HepG2 (cell line): ENCODE measurements around the gene CLIC4. TPM values are rescaled to one million over a fixed set of nuclear protein-coding genes. Genes with fewer than 3 reads are reported as not detected.
A peak's percentile ranks its signal among the peaks of the same experiment; 100 is the strongest.

Experiments used
- ATAC-seq: fragments of 200-7000 bp; cut with Tn5 transposase; 3 replicates; pipeline ENCODE4 v1.9.1; 2020; ENCODE audit warnings: mild to moderate bottlenecking, moderate library complexity
- BruUV-seq: library from RNA; stranded (reverse); fragments of 400-500 nt; replicated peaks from 2 replicates; lab custom pipeline; 2021; lab: Mats Ljungman, UMichigan
- CTCF ChIA-PET: fragments of 300-600 bp; formaldehyde crosslinking; extraction: SDS; loops from one replicate; lab custom pipeline; 2021; ENCODE audit warnings: low total read pairs, inconsistent platforms, low intra/inter-chr PET ratio; lab: Yijun Ruan, JAX
- POLR2A ChIA-PET: fragments of 350-600 bp; sonication (Branson Sonifier 250); formaldehyde crosslinking; loops from one replicate; lab custom pipeline; 2020; ENCODE audit warnings: antibody characterized with exemption, inconsistent platforms; lab: Yijun Ruan, JAX
- DNase-seq: peaks from one replicate; pipeline ENCODE4 v3.0.0-alpha.2; 2015; ENCODE audit warnings: low spot score
- FAIRE-seq: peaks from 3 replicates; lab custom pipeline; 2011; peaks lifted over from hg19 to GRCh38; lab: Jason Lieb, UNC
- H2AFZ ChIP-seq: one replicate; pipeline ENCODE4 v1.6.1; 2011; ENCODE audit warnings: low read length, inconsistent platforms
- H3K27ac ChIP-seq: fragments of 300-600 bp; 3 replicates; pipeline ENCODE4 v1.8.0; 2011; ENCODE audit warnings: mixed run types, mild to moderate bottlenecking, mixed read lengths, low read length, inconsistent platforms; ENCODE audit not compliant: insufficient read depth; ENCODE audit errors: extremely low read length
- H3K27me3 ChIP-seq, 2 experiments: fragments of 200-600 bp in 1 of 2; 2 replicates in 1 of 2; 3 replicates in 1 of 2; pipeline versions ENCODE4 v1.6.0 to v1.8.0; 2011; ENCODE audit warnings: low read length in 2 of 2, mild to moderate bottlenecking in 2 of 2, moderate library complexity in 2 of 2, inconsistent platforms in 1 of 2; ENCODE audit not compliant: insufficient read depth in 2 of 2, control insufficient read depth in 1 of 2
- H3K36me3 ChIP-seq, 2 experiments: fragments of 200-600 bp in 1 of 2; replicated peaks in 1 of 2; 2 replicates in 1 of 2; 3 replicates in 1 of 2; pipeline versions ENCODE4 v1.5.1 to v1.8.0; 2011; ENCODE audit warnings: low read length in 2 of 2, inconsistent platforms in 1 of 2; ENCODE audit not compliant: insufficient read depth in 2 of 2, control insufficient read depth in 1 of 2
- H3K4me1 ChIP-seq: 2 replicates; pipeline ENCODE4 v1.5.1; 2012; ENCODE audit warnings: low read length, inconsistent platforms; ENCODE audit not compliant: insufficient read depth
- H3K4me2 ChIP-seq: 2 replicates; pipeline ENCODE4 v1.6.0; 2011; ENCODE audit warnings: low read depth, low read length, inconsistent platforms
- H3K4me3 ChIP-seq, 3 experiments: fragments of 200-600 bp in 1 of 3; sonication (generic), shearing (Covaris generic) in 1 of 3; replicated peaks in 1 of 3; 2 replicates each; pipeline ENCODE4 v1.5.1; 2011 to 2016; ENCODE audit warnings: low read length in 3 of 3, inconsistent platforms in 2 of 3, low read depth in 2 of 3, mild to moderate bottlenecking in 2 of 3, control low read depth in 1 of 3, mixed read lengths in 1 of 3; ENCODE audit not compliant: insufficient read depth in 1 of 3
- H3K79me2 ChIP-seq: one replicate; pipeline ENCODE4 v1.6.1; 2011; ENCODE audit warnings: low read length, inconsistent platforms; ENCODE audit not compliant: insufficient read depth
- H3K9ac ChIP-seq: 2 replicates; pipeline ENCODE4 v1.6.0; 2011; ENCODE audit warnings: mild to moderate bottlenecking, low read depth, low read length, inconsistent platforms; ENCODE audit not compliant: insufficient read depth
- H3K9me3 ChIP-seq: 2 replicates; pipeline ENCODE4 v1.5.1; 2012; ENCODE audit warnings: mild to moderate bottlenecking, low read length
- H4K20me1 ChIP-seq: 2 replicates; pipeline ENCODE4 v1.6.0; 2011; ENCODE audit warnings: inconsistent platforms, mild to moderate bottlenecking, low read length, moderate library complexity; ENCODE audit not compliant: insufficient read depth
- GABPA ChIP-seq, 2 experiments: IDR thresholded peaks; 2 replicates each; pipeline ENCODE4 v1.6.1; 2011 to 2016; ENCODE audit warnings: low read depth in 2 of 2, low read length in 1 of 2, missing biosample characterization in 1 of 2, missing genetic modification characterization in 1 of 2
- KLF16 ChIP-seq, 2 experiments: sonication (generic) in 1 of 2; formaldehyde crosslinking in 1 of 2; IDR thresholded peaks; 2 replicates each; pipeline versions ENCODE4 v1.6.1 to v1.8.0; 2016 to 2023; ENCODE audit warnings: missing genetic modification reagents in 2 of 2, missing compliant biosample characterization in 1 of 2
- MED1 ChIP-seq: sonication (generic); formaldehyde crosslinking; IDR thresholded peaks from 2 replicates; pipeline ENCODE4 v1.4.0; 2020; ENCODE audit warnings: missing genetic modification reagents
- RBM39 ChIP-seq: fragments of 200-400 bp; formaldehyde crosslinking; IDR thresholded peaks from one replicate; pipeline ENCODE4 v1.6.1; 2018; ENCODE audit warnings: antibody characterized with exemption, mild to moderate bottlenecking, low read depth, low read length; ENCODE audit not compliant: poor library complexity, severe bottlenecking
- RXRB ChIP-seq: IDR thresholded peaks from 2 replicates; pipeline ENCODE4 v1.6.1; 2016; ENCODE audit warnings: borderline replicate concordance, missing genetic modification reagents, missing compliant biosample characterization
- SAFB2 ChIP-seq: sonication (generic); formaldehyde crosslinking; IDR thresholded peaks from 2 replicates; pipeline ENCODE4 v1.5.1; 2020; ENCODE audit warnings: missing genetic modification reagents, low read depth, mild to moderate bottlenecking, borderline replicate concordance
- SMARCE1 ChIP-seq: fragments of 450-650 bp; IDR thresholded peaks from 2 replicates; pipeline ENCODE4 v1.6.1; 2017; ENCODE audit warnings: borderline replicate concordance
- ZNF264 ChIP-seq: sonication (generic); formaldehyde crosslinking; IDR thresholded peaks from 2 replicates; pipeline ENCODE4 v1.4.0; 2020; ENCODE audit warnings: missing genetic modification reagents
- ZNF292 ChIP-seq: sonication (generic); formaldehyde crosslinking; IDR thresholded peaks from 2 replicates; pipeline ENCODE4 v1.8.1; 2022; ENCODE audit warnings: mild to moderate bottlenecking, low read depth, missing genetic modification reagents, borderline replicate concordance
- ZNF331 ChIP-seq: sonication (generic); formaldehyde crosslinking; IDR thresholded peaks from 2 replicates; pipeline ENCODE4 v1.4.0; 2020; ENCODE audit warnings: missing genetic modification reagents
- ZNF484 ChIP-seq: sonication (generic); formaldehyde crosslinking; IDR thresholded peaks from 2 replicates; pipeline ENCODE4 v1.5.1; 2020; ENCODE audit warnings: mild to moderate bottlenecking, low read depth, missing genetic modification reagents, borderline replicate concordance
- ZNF687 ChIP-seq: sonication (generic); formaldehyde crosslinking; IDR thresholded peaks from 2 replicates; pipeline ENCODE4 v1.5.1; 2020; ENCODE audit warnings: mild to moderate bottlenecking, missing genetic modification reagents, moderate library complexity
- WGBS: methylation state at CpG from one replicate; pipeline ENCODE4 v1.1.6; 2017; ENCODE audit warnings: low lambda C conversion rate; 5-methylcytosine and 5-hydroxymethylcytosine counted together
- in situ Hi-C: cut with HindIII; loops from 2 replicates; pipeline ENCODE4 v1.10.0; 2017; ENCODE audit warnings: low pct_unique_long_range_greater_than_20kb; ENCODE audit not compliant: extremely low pct_ligation_motif_present
- intact Hi-C: fragments of 100-400 bp; cut with micrococcal nuclease; formaldehyde crosslinking; loops from one replicate; pipeline ENCODE4 v1.10.0; 2022; ENCODE audit not compliant: unreplicated experiment
- polyA plus RNA-seq, 8 experiments: library from polyadenylated mRNA; depleted of rRNA in 3 of 8; stranded (reverse) in 7 of 8; unstranded in 1 of 8; fragments of >200 nt; fragmentation: Illumina TruSeq in 4 of 8; extraction: Trizol in 4 of 8; gene quantifications; 2 replicates each; pipeline versions ENCODE4 v1.2.1 to v1.2.3, GENCODE V29; 2011 to 2016; ENCODE audit warnings: low read depth in 4 of 8, missing spikeins in 1 of 8, mixed read lengths in 1 of 8; ENCODE audit not compliant: insufficient read depth in 1 of 8
- total RNA-seq, 5 experiments: library from RNA; depleted of rRNA; stranded (reverse); fragments of >200 nt; fragmentation: Illumina TruSeq; extraction: Trizol; gene quantifications; 2 replicates each; pipeline ENCODE4 v1.2.3, GENCODE V29; 2016; ENCODE audit warnings: low read depth in 1 of 5

CLIC4 gene
- total and polyA plus RNA-seq, 2 of the 13 experiments (the other 11 are each of a cell fraction or from before 2014, with no cell fraction given): 23.3 to 77.4 TPM

DNA sequence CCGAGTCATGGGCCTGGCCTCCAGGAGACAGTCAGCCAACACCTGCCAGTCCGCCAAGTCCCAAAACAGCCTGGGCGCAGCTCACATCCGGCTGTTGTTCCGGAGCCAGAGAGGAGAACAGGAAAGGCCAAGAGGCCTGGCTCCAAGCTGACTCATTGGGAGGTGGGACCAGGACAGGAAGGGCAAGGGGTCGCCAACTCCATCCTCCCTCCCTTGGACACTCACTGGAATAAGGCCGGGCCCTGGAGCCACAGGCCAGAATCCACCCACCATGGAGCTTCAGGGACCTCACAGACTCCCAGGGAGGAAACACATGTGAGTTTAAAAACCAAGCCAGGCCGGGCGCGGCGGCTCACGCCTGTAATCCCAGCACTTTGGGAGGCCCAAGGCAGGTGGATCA is 25.1 kb upstream of the CLIC4 start:
- in situ Hi-C loops: no loop called here
- no peaks in the 10 kb centered on the region for H3K9me3 ChIP-seq
- H3K36me3 ChIP-seq: no peaks in the 10 kb centered on the region
- ChIA-PET CTCF (no interaction called here), POLR2A (no interaction called here)
- H3K27me3 ChIP-seq: no peaks in the 10 kb centered on the region
- H3K79me2 ChIP-seq: no peaks in the 10 kb centered on the region
- H3K27ac ChIP-seq: no peak overlapping the region
- no peaks in the 10 kb centered on the region for H4K20me1 ChIP-seq
- no peak overlapping the region for H3K4me3 ChIP-seq
- BruUV-seq: no TSS peak
- H3K9ac ChIP-seq: no peak overlapping the region
- intact Hi-C loops: no loop called here
- peak; percentile 71 for DNase-seq
- no peak for FAIRE-seq
- H3K4me1 ChIP-seq: peaks cover 75% of the 10 kb centered on the region
- H2AFZ ChIP-seq: no peak overlapping the region
- H3K4me2 ChIP-seq: peak overlapping the region; percentile 10; the same call in 1 of the 2 replicates
- WGBS: 66% methylated on average over 12 of the region's 12 CpGs
- ATAC-seq: no peak; the same call in 2 of the 3 replicates
- TF ChIP-seq ZNF292 (CRISPR knock-in tag) (no peak), ZNF331 (CRISPR knock-in tag) (no peak), ZNF484 (CRISPR knock-in tag) (no peak), SMARCE1 (no peak), ZNF687 (CRISPR knock-in tag) (peak; percentile 85), RBM39 (no peak), SAFB2 (no peak), KLF16 (CRISPR knock-in tag; IDR thresholded peaks at IDR 0.05) (no peak), ZNF264 (CRISPR knock-in tag) (no peak), GABPA (IDR thresholded peaks at IDR 0.05; ENCODE audit: low read depth, low read length) (0 out of 2 replicates have a peak, but pooled peaks have one; percentile 24), GABPA (CRISPR knock-in tag; IDR thresholded peaks at IDR 0.05; ENCODE audit: low read depth) (peak; percentile 73), RXRB (CRISPR knock-in tag) (peak; percentile 34; the same call in 1 of the 2 replicates), MED1 (peak; percentile 34; the same call in 1 of the 2 replicates)
